ENCODE data around the gene WSCD1.

The WSCD1 gene

GRCh38 chr17:6079960-6080359, 9.8 kb downstream of the WSCD1 start:
- no peaks in the 10 kb centered on the region for H3K9me3 ChIP-seq (ENCODE audit: control insufficient read depth, insufficient read depth, low read length)
- H3K4me2 ChIP-seq (ENCODE audit: low read length) = no peak overlapping the region
- no peak overlapping the region for H3K4me3 ChIP-seq (ENCODE audit: low read length)
- H3K27me3 ChIP-seq (ENCODE audit: control insufficient read depth, low read length) = no peaks in the 10 kb centered on the region
- H3K9me2 ChIP-seq (replicated peaks; ENCODE audit: control insufficient read depth, low read length) = no peaks in the 10 kb centered on the region
- no peaks in the 10 kb centered on the region for H3K79me2 ChIP-seq (ENCODE audit: control insufficient read depth, low read length)
- no peaks in the 10 kb centered on the region for H4K20me1 ChIP-seq (ENCODE audit: control insufficient read depth, insufficient read depth, low read depth, low read length)
- H3K27ac ChIP-seq (ENCODE audit: low read depth, low read length) = no peak overlapping the region
- H3K4me1 ChIP-seq (ENCODE audit: control insufficient read depth, low read length) = no peaks in the 10 kb centered on the region
- no peaks in the 10 kb centered on the region for H3F3A ChIP-seq (ENCODE audit: control insufficient read depth, insufficient read depth)
- no peak for TF ChIP-seq EZH2phosphoT487 (IDR thresholded peaks at IDR 0.05; ENCODE audit: borderline replicate concordance, low read length)
- TF ChIP-seq CTCF (IDR thresholded peaks at IDR 0.05; ENCODE audit: low read depth, low read length, poor library complexity, severe bottlenecking) = no peak
- H3K36me3 ChIP-seq (ENCODE audit: control insufficient read depth, low read length) = no peaks in the 10 kb centered on the region

GRCh38 chr17:6080711-6081430, 10.7 kb downstream of the WSCD1 start:
- Histone ChIP-seq H3K4me2 (ENCODE audit: low read length) (no peak overlapping the region), H4K20me1 (ENCODE audit: control insufficient read depth, insufficient read depth, low read depth, low read length) (no peaks in the 10 kb centered on the region), H3K27ac (ENCODE audit: low read depth, low read length) (no peak overlapping the region), H3K9me2 (replicated peaks; ENCODE audit: control insufficient read depth, low read length) (no peaks in the 10 kb centered on the region), H3K9me3 (ENCODE audit: control insufficient read depth, insufficient read depth, low read length) (no peaks in the 10 kb centered on the region), H3K4me1 (ENCODE audit: control insufficient read depth, low read length) (no peaks in the 10 kb centered on the region), H3K4me3 (ENCODE audit: low read length) (no peak overlapping the region), H3F3A (ENCODE audit: control insufficient read depth, insufficient read depth) (no peaks in the 10 kb centered on the region), H3K27me3 (ENCODE audit: control insufficient read depth, low read length) (no peaks in the 10 kb centered on the region), H3K36me3 (ENCODE audit: control insufficient read depth, low read length) (no peaks in the 10 kb centered on the region), H3K79me2 (ENCODE audit: control insufficient read depth, low read length) (no peaks in the 10 kb centered on the region)
- TF ChIP-seq CTCF (IDR thresholded peaks at IDR 0.05; ENCODE audit: low read depth, low read length, poor library complexity, severe bottlenecking) = no peak

- H3K4me3 ChIP-seq (ENCODE audit: low read length) = no peak overlapping the region
- H3K4me1 ChIP-seq (ENCODE audit: control insufficient read depth, low read length) = no peaks in the 10 kb centered on the region
- no peaks in the 10 kb centered on the region for H3K9me3 ChIP-seq (ENCODE audit: control insufficient read depth, insufficient read depth, low read length)
- no peaks in the 10 kb centered on the region for H3F3A ChIP-seq (ENCODE audit: control insufficient read depth, insufficient read depth)
- no peaks in the 10 kb centered on the region for H3K27me3 ChIP-seq (ENCODE audit: control insufficient read depth, low read length)
- no peaks in the 10 kb centered on the region for H3K36me3 ChIP-seq (ENCODE audit: control insufficient read depth, low read length)
- no peaks in the 10 kb centered on the region for H3K9me2 ChIP-seq (replicated peaks; ENCODE audit: control insufficient read depth, low read length)
- H4K20me1 ChIP-seq (ENCODE audit: control insufficient read depth, insufficient read depth, low read depth, low read length) = no peaks in the 10 kb centered on the region
- no peak overlapping the region for H3K4me2 ChIP-seq (ENCODE audit: low read length)
- H3K27ac ChIP-seq (ENCODE audit: low read depth, low read length) = no peak overlapping the region
- TF ChIP-seq CTCF (IDR thresholded peaks at IDR 0.05; ENCODE audit: low read depth, low read length, poor library complexity, severe bottlenecking) (no peak), EZH2phosphoT487 (IDR thresholded peaks at IDR 0.05; ENCODE audit: borderline replicate concordance, low read length) (no peak)
- H3K79me2 ChIP-seq (ENCODE audit: control insufficient read depth, low read length) = no peaks in the 10 kb centered on the region
Measured at GRCh38 chr17:6082335-6082734, 12.2 kb downstream of the WSCD1 start.

Data from DOHH2 (cell line).